WERI-Rb-1 (cell line): ENCODE results near the gene DIO1.

Source experiments
- DNase-seq: peaks from one replicate; pipeline ENCODE4 v3.0.0-alpha.2; 2020
- H3K27ac ChIP-seq: fragments of 250-450 bp; sonication (Bioruptor Pico); 2 replicates; pipeline ENCODE4 v1.5.1; 2020; ENCODE audit warnings: mild to moderate bottlenecking, moderate library complexity
- H3K27me3 ChIP-seq: fragments of 250-450 bp; sonication (Bioruptor Pico); 2 replicates; pipeline ENCODE4 v1.5.1; 2021; ENCODE audit warnings: mild to moderate bottlenecking, low read depth, moderate library complexity; ENCODE audit not compliant: insufficient read depth, severe bottlenecking
- H3K36me3 ChIP-seq: fragments of 250-450 bp; sonication (Bioruptor Pico); 2 replicates; pipeline ENCODE4 v1.5.1; 2020; ENCODE audit warnings: mild to moderate bottlenecking, moderate library complexity
- H3K4me3 ChIP-seq: 2 replicates; pipeline ENCODE4 v1.5.1; 2011; ENCODE audit warnings: low read depth, mild to moderate bottlenecking, control low read depth, low read length
- H3K9me3 ChIP-seq: fragments of 250-450 bp; sonication (Bioruptor Pico); 2 replicates; pipeline ENCODE4 v1.5.1; 2021; ENCODE audit warnings: mild to moderate bottlenecking, moderate library complexity; ENCODE audit not compliant: severe bottlenecking
- TF ChIP-seq, protein P1 (sequence below): IDR thresholded peaks from 2 replicates; pipeline ENCODE4 v1.5.1; 2011; ENCODE audit warnings: low read depth, mild to moderate bottlenecking, control low read depth, inconsistent platforms, low read length

Gene DIO1

DNA sequence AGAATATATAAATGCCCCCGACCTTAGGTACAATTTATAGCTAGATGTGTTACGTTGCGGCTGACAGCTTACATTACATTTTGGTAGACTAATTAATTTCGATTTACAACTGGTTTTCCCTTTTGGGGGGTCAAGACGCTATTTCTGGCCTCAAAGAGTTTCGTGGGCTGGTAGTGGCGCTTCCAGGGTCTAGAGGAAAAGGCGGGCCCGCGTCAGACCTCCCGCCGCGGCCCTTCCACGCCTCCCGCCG lies 51.1 kb downstream of the DIO1 start:
- Histone ChIP-seq H3K27me3 (no peaks in the 10 kb centered on the region), H3K9me3 (no peaks in the 10 kb centered on the region), H3K27ac (peak overlapping the region; percentile 79), H3K4me3 (peak overlapping the region; percentile 82), H3K36me3 (peaks cover 20% of the 10 kb centered on the region)
- TF ChIP-seq, protein P1, sequence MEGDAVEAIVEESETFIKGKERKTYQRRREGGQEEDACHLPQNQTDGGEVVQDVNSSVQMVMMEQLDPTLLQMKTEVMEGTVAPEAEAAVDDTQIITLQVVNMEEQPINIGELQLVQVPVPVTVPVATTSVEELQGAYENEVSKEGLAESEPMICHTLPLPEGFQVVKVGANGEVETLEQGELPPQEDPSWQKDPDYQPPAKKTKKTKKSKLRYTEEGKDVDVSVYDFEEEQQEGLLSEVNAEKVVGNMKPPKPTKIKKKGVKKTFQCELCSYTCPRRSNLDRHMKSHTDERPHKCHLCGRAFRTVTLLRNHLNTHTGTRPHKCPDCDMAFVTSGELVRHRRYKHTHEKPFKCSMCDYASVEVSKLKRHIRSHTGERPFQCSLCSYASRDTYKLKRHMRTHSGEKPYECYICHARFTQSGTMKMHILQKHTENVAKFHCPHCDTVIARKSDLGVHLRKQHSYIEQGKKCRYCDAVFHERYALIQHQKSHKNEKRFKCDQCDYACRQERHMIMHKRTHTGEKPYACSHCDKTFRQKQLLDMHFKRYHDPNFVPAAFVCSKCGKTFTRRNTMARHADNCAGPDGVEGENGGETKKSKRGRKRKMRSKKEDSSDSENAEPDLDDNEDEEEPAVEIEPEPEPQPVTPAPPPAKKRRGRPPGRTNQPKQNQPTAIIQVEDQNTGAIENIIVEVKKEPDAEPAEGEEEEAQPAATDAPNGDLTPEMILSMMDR = no peak
- DNase-seq = no peak

DNA sequence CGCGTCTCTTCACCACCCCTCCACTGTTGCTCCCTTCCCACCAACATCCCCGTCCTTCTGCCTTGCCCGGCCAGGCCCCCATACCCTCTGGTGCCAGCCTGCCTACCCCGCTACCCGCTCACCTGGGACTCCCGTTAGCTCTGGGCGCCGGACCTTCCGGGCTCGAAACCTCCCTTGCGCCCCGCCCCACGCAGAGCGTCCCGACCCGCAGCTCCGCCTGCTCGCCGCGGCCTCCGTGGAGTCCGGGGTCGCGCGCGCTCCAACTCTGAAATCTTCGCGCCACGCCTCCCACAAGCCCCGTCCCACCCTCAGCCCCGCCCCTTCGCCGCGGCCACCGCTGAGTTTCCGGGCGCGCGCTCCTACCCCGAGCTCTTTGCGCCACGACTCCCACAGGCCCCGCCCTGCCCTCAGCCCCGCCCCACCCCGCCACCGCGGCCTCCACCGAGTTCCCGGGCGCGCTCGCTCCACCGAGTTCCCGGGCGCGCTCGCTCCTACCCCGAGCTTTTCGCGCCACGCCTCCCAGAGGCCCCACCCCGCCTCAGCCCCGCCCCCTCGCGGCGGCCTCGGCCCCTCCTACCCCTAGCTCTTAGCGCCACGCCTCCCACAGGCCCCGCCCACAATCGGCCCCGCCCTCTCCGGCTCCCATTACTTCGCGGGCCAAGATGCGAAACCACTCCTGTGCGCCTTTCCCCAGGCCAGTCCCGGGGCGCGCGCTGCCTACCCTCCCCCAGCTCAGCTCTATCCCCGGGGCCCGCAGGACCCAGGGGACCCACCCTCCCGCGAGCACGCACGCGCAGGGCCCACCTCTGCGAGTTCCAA lies 51.7 kb downstream of the DIO1 start, which contains the start of gene IFT25:
TSS of gene IFT25 (minus strand) at position 267 of the 819 bp plus-strand sequence. CDS start 5,617 bp downstream, outside the sequence.
- TF ChIP-seq, protein P1 = no peak
- H3K27ac ChIP-seq = peak within 1 kb of the TSS; percentile 94
- H3K9me3 ChIP-seq = no peaks in the 10 kb centered on the region

DNA sequence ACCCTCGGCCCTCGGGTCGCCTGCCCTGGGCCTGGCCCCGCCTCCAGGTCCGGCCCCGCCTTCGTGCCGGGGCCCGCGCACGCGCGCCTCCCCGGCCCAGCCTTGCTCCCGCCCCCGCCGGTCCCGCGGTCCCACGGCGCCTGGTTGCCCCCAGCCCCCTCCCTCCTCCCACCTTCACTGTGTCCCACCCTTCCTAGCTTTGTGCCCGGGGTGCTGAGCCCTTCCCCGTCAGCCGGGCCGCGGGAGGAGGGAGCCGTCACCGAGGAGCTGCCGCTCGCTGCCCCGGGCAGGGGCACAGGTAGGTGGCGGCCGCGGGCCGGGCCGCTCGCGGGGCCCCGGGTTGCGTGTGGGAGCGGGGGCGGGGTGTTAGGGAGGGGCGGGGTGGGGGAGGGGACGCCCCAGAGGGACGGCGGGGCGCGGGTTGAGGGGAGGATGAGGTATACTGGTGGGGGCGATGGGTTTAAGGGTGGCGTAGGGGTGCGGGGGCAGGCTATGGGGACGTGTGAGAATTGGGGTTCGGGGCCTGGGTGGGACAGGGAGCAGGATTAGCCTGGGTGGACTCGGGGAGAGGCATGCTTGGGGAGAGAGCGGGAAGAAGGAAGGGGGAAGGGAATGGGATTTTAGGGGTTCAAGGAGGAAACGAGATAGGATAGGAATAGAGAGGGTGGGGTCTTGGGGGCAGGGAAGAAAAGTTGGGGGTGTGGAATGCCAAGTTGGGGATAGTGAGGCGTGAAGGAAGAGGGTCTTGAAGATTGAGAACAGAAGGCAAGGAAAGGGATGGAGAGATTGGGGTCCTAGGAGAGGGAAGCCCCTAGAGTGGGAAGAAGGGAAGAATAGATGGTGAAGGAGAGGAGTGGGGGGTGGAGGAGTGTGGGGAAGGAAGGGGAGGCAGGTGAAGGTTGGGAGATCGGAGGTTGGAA lies 52.5 kb downstream of the DIO1 start, which contains the start of gene LRRC42:
TSS of gene LRRC42 (plus strand) at position 99 of the 920 bp plus-strand sequence. CDS start 5,650 bp downstream, outside the sequence.
- peaks cover 23% of the 10 kb centered on the region for H3K36me3 ChIP-seq
- H3K27me3 ChIP-seq = no peaks in the 10 kb centered on the region
- no peaks in the 10 kb centered on the region for H3K9me3 ChIP-seq
- DNase-seq = peak; percentile 11
- peak within 1 kb of the TSS; percentile 82 for H3K4me3 ChIP-seq
- TF ChIP-seq, protein P1 = peak; percentile 30
- H3K27ac ChIP-seq = peak within 1 kb of the TSS; percentile 94

More for the DNA sequence above, 51.7 kb downstream of the DIO1 start, which contains the start of gene IFT25:
- Histone ChIP-seq H3K36me3 (peaks cover 21% of the 10 kb centered on the region), H3K27me3 (no peaks in the 10 kb centered on the region), H3K4me3 (peak within 1 kb of the TSS; percentile 82)
- DNase-seq = peak; percentile 96

DNA sequence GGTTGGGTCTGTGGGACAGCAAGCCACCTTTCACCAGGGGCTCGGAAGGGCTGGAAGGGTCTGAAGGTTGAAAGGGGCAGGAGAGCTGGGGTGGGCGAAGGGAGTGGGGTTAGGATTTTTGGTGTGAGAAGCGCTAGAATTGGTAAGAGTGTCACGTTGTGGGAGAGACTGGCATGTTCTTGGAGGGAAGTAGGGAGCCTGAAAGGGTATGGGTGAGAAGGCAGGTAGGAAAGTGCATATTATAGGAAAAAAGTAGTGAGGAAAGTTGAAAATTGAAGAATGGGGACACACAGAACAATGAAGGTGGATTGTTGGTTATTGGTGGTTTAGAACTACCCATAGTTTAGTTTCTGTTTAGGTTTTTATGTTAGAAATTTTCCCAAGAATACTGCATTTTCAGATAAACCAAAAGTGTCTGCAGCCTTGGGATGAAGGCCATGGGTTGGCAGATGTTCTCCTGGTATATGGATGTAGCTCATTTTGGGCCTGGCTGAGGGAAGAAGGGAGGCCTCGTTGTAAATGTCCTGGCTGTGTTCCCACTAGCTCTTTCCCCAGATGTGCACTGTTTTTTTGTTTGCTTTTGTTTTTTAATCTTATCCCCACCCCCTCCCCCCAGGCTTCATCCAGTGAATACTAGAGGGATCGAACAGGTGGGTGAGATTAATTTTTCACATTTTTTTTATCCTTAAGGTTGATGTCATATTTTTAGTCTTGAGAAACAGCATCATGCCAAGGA lies 53.4 kb downstream of the DIO1 start:
- no peak overlapping the region for H3K27ac ChIP-seq
- H3K36me3 ChIP-seq = peaks cover 28% of the 10 kb centered on the region
- no peaks in the 10 kb centered on the region for H3K9me3 ChIP-seq
- no peaks in the 10 kb centered on the region for H3K27me3 ChIP-seq
- DNase-seq = no peak
- H3K4me3 ChIP-seq = peak overlapping the region; percentile 68
- TF ChIP-seq, protein P1 = no peak

DNA sequence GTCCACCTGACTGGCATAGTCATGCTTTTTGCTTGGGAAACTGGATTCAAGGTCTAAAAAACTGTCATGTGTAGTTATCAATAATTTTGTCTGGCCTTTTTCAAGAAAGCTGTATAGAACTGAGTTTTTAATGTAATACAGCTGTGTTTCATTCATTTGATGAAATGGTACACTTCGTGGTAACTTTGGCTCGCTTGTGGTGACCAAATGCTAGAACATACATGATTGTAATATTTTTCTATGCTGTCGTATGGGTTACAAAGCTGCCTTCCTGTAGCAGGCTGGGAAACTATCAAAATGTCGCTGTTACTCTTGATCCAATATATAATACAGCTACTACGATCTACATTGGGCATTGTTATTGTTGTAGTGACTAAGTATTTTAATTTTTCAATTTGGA lies 54.3 kb downstream of the DIO1 start:
- H3K9me3 ChIP-seq = no peaks in the 10 kb centered on the region
- no peaks in the 10 kb centered on the region for H3K27me3 ChIP-seq
- DNase-seq = no peak
- peaks cover 34% of the 10 kb centered on the region for H3K36me3 ChIP-seq
- TF ChIP-seq, protein P1 = no peak
- H3K27ac ChIP-seq = no peak overlapping the region
- H3K4me3 ChIP-seq = no peak overlapping the region
